OCI-LY1 (cell line): Measurements from ENCODE around the gene PPP1R10.

ENCODE experiments used
- EZH2 ChIP-seq: fragments of 200-600 bp; sonication (generic), shearing (Covaris generic); IDR thresholded peaks from 2 replicates; pipeline ENCODE4 v1.8.0; 2017; ENCODE audit warnings: borderline replicate concordance, mixed run types, mild to moderate bottlenecking, antibody characterized with exemption, low read length, moderate library complexity, mixed read lengths
- TF ChIP-seq, protein P1 (sequence below): fragments of 200-600 bp; sonication (generic), shearing (Covaris generic); IDR thresholded peaks from 2 replicates; pipeline ENCODE4 v1.5.1; 2017; ENCODE audit warnings: mild to moderate bottlenecking, antibody characterized with exemption, low read length, moderate library complexity, mixed read lengths

DNA sequence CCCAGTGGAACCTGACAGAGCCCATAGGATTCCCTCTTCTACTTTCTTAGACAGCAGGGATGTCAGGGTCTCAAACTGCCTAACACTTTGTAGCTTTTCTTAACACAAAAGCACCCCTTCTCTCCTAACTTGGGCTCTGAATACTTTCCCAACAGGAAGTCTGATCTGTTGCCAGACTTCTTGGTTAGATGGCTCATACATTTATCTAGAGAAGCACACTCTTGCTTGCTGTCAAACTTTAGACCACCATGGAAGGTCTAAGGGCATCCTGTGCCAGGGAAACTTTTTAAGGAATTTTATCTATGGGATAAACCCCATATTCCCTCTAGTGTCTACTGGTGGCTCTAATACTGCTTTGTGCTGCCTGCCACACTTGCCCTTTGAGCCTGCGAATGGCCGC is 26.6 kb upstream of the PPP1R10 start:
- TF ChIP-seq, protein P1, sequence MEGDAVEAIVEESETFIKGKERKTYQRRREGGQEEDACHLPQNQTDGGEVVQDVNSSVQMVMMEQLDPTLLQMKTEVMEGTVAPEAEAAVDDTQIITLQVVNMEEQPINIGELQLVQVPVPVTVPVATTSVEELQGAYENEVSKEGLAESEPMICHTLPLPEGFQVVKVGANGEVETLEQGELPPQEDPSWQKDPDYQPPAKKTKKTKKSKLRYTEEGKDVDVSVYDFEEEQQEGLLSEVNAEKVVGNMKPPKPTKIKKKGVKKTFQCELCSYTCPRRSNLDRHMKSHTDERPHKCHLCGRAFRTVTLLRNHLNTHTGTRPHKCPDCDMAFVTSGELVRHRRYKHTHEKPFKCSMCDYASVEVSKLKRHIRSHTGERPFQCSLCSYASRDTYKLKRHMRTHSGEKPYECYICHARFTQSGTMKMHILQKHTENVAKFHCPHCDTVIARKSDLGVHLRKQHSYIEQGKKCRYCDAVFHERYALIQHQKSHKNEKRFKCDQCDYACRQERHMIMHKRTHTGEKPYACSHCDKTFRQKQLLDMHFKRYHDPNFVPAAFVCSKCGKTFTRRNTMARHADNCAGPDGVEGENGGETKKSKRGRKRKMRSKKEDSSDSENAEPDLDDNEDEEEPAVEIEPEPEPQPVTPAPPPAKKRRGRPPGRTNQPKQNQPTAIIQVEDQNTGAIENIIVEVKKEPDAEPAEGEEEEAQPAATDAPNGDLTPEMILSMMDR: no peak
- TF ChIP-seq EZH2: no peak
